Heart left ventricle (tissue), 13 donors: Measurements from ENCODE around the gene INPP4B.

ENCODE experiments used
- CTCF ChIP-seq, 12 donors: fragments of 200-600 bp; sonication (generic) in 4 of 12; IDR thresholded peaks; one replicate each; pipeline versions ENCODE4 v1.5.0 to v1.8.0; 2018 to 2022; ENCODE audit warnings: antibody characterized with exemption in 12 of 12, mild to moderate bottlenecking in 5 of 12
- POLR2A ChIP-seq, 2 donors: fragments of 450-650 bp; IDR thresholded peaks; one replicate each; pipeline ENCODE4 v1.6.1; 2017; ENCODE audit warnings: antibody characterized with exemption in 2 of 2, mild to moderate bottlenecking in 2 of 2, moderate library complexity in 2 of 2
- donor health status: ischemic (EF 13 %, LVEDD 7.1; RV severe dilation, severe dysfunction).
- donor health status: DM: no; HTN: yes; CAD: no.
- donor health status: DM: no; HTN: no; CAD: no.
- donor health status: ischemic (EF 25% LVEDD 6.9; RV normal size, moderate dysfunction).
- donor health status: ischemic (EF 25% LVEDD 5.7; RV mildly dilated, moderate dysfunction).
- donor health status: ischemic (EF 35%, LVEDD 5.7; RV mildly dilated, moderate dysfunction).
- donor health status: nonischemic (EF 11% LVEDD 7.7; RV severe dilation, severe dysfunction).
- donor health status: DM: yes; HTN: yes; CAD: no.
- donor health status: PGD.
- donor health status: ischemic (EF 29% LVEDD 5.4; RV normal size, mild dysfunction).
- donor health status: nonischemic (EF 23%, LVEDD 6.1; RV moderate dilation, normal function).

- TF ChIP-seq CTCF (IDR thresholded peaks at IDR 0.05) (no peak), POLR2A (IDR thresholded peaks at IDR 0.05) (no peak)
These were observed 280.3 kb downstream of the INPP4B start for GRCh38 chr4:142565771-142566170.
